Nephron progenitor cell (in vitro differentiated cells): ENCODE results near the gene TNS1.

ENCODE experiments used
- DNase-seq: peaks from one replicate; pipeline ENCODE4 v3.0.0; 2021
- H3K27ac Mint-ChIP-seq: 2 replicates; pipeline ENCODE4 v1.8.0; 2021; ENCODE audit warnings: mild to moderate bottlenecking, moderate library complexity, mixed read lengths
- H3K27me3 Mint-ChIP-seq: 2 replicates; pipeline ENCODE4 v1.8.0; 2021; ENCODE audit warnings: mild to moderate bottlenecking, low read depth, mixed read lengths; ENCODE audit not compliant: poor library complexity
- H3K36me3 Mint-ChIP-seq: 2 replicates; pipeline ENCODE4 v1.8.0; 2021; ENCODE audit warnings: low read depth, mixed read lengths
- H3K4me1 Mint-ChIP-seq: 2 replicates; pipeline ENCODE4 v1.8.0; 2021; ENCODE audit warnings: mixed read lengths
- H3K4me3 Mint-ChIP-seq: 2 replicates; pipeline ENCODE4 v1.8.0; 2021; ENCODE audit warnings: mild to moderate bottlenecking, moderate library complexity, mixed read lengths
- H3K9me3 Mint-ChIP-seq: 2 replicates; pipeline ENCODE4 v1.8.0; 2021; ENCODE audit warnings: mild to moderate bottlenecking, moderate library complexity, mixed read lengths
- CTCF ChIP-seq: fragments of 200-600 bp; sonication (generic); IDR thresholded peaks from 2 replicates; pipeline ENCODE4 v1.5.0; 2021; ENCODE audit warnings: antibody characterized with exemption

TNS1 gene

GRCh38 chr2:217820091-217820819 is 182.5 kb downstream of the TNS1 start:
- H3K4me1 Mint-ChIP-seq = peaks cover 57% of the 10 kb centered on the region
- no peaks in the 10 kb centered on the region for H3K9me3 Mint-ChIP-seq
- no peak for TF ChIP-seq CTCF
- H3K27ac Mint-ChIP-seq = peak overlapping the region; percentile 23
- DNase-seq = no peak
- no peak overlapping the region for H3K4me3 Mint-ChIP-seq
- peaks cover 10% of the 10 kb centered on the region for H3K27me3 Mint-ChIP-seq
- peaks cover 12% of the 10 kb centered on the region for H3K36me3 Mint-ChIP-seq

GRCh38 chr2:217818293-217818850 is 184.4 kb downstream of the TNS1 start:
- H3K4me1 Mint-ChIP-seq = peaks cover 76% of the 10 kb centered on the region
- no peak for DNase-seq
- no peak overlapping the region for H3K4me3 Mint-ChIP-seq
- no peak for TF ChIP-seq CTCF
- peak overlapping the region; percentile 64 for H3K27ac Mint-ChIP-seq
- H3K27me3 Mint-ChIP-seq = peaks cover 8% of the 10 kb centered on the region
- peaks cover 21% of the 10 kb centered on the region for H3K36me3 Mint-ChIP-seq
- H3K9me3 Mint-ChIP-seq = no peaks in the 10 kb centered on the region

- DNase-seq = no peak
- no peak overlapping the region for H3K4me3 Mint-ChIP-seq
- no peak overlapping the region for H3K27ac Mint-ChIP-seq
- H3K9me3 Mint-ChIP-seq = no peaks in the 10 kb centered on the region
- H3K4me1 Mint-ChIP-seq = peaks cover 76% of the 10 kb centered on the region
- peaks cover 8% of the 10 kb centered on the region for H3K27me3 Mint-ChIP-seq
- TF ChIP-seq CTCF = no peak
- H3K36me3 Mint-ChIP-seq = peaks cover 28% of the 10 kb centered on the region
These were observed 185.1 kb downstream of the TNS1 start for GRCh38 chr2:217817466-217818292.

- H3K27ac Mint-ChIP-seq = peak overlapping the region; percentile 91
- peak; percentile 42 for DNase-seq
- no peak for TF ChIP-seq CTCF
- H3K4me1 Mint-ChIP-seq = peaks cover 67% of the 10 kb centered on the region
- peaks cover 6% of the 10 kb centered on the region for H3K27me3 Mint-ChIP-seq
- no peak overlapping the region for H3K4me3 Mint-ChIP-seq
- H3K9me3 Mint-ChIP-seq = no peaks in the 10 kb centered on the region
- H3K36me3 Mint-ChIP-seq = peaks cover 41% of the 10 kb centered on the region
These were observed 186.4 kb downstream of the TNS1 start for GRCh38 chr2:217816396-217816869.

GRCh38 chr2:217813828-217814227 is 189.0 kb downstream of the TNS1 start:
- no peak overlapping the region for H3K27ac Mint-ChIP-seq
- H3K27me3 Mint-ChIP-seq = peaks cover 4% of the 10 kb centered on the region
- no peak overlapping the region for H3K4me3 Mint-ChIP-seq
- H3K9me3 Mint-ChIP-seq = no peaks in the 10 kb centered on the region
- H3K36me3 Mint-ChIP-seq = peaks cover 57% of the 10 kb centered on the region
- DNase-seq = no peak
- H3K4me1 Mint-ChIP-seq = peaks cover 46% of the 10 kb centered on the region
- no peak for TF ChIP-seq CTCF
